OCI-LY1 (cell line): Measurements from ENCODE around the gene AP1B1.
"Not testable (repeated sequence)": the region's sequence is repeated elsewhere in the genome, so short reads cannot be mapped to it uniquely, and the experiment has no call there.

Experiments
- EZH2 ChIP-seq: fragments of 200-600 bp; sonication (generic), shearing (Covaris generic); IDR thresholded peaks from 2 replicates; pipeline ENCODE4 v1.8.0; 2017; ENCODE audit warnings: borderline replicate concordance, mixed run types, mild to moderate bottlenecking, antibody characterized with exemption, low read length, moderate library complexity, mixed read lengths
- TF ChIP-seq, protein P1 (sequence below): fragments of 200-600 bp; sonication (generic), shearing (Covaris generic); IDR thresholded peaks from 2 replicates; pipeline ENCODE4 v1.5.1; 2017; ENCODE audit warnings: mild to moderate bottlenecking, antibody characterized with exemption, low read length, moderate library complexity, mixed read lengths

DNA sequence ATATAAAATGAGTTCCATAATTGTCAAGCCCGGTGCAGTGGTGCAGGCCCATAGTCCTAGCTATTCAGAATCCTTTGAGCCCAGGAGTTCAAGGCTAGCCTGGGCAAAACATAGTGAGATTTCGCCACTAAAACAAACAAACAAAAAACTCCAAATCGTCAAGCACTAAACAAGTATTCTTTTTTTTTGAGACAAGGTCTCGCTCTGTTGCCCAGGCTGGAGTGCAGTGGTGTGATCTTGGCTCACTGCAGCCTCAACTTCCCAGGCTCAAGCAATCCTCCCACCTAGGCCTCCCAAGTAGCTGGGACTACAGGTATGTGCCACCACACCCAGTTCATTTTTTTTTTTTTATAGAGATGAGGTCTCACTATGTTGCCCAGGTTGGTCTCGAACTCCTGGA is 43.5 kb downstream of the AP1B1 start:
- TF ChIP-seq, protein P1, sequence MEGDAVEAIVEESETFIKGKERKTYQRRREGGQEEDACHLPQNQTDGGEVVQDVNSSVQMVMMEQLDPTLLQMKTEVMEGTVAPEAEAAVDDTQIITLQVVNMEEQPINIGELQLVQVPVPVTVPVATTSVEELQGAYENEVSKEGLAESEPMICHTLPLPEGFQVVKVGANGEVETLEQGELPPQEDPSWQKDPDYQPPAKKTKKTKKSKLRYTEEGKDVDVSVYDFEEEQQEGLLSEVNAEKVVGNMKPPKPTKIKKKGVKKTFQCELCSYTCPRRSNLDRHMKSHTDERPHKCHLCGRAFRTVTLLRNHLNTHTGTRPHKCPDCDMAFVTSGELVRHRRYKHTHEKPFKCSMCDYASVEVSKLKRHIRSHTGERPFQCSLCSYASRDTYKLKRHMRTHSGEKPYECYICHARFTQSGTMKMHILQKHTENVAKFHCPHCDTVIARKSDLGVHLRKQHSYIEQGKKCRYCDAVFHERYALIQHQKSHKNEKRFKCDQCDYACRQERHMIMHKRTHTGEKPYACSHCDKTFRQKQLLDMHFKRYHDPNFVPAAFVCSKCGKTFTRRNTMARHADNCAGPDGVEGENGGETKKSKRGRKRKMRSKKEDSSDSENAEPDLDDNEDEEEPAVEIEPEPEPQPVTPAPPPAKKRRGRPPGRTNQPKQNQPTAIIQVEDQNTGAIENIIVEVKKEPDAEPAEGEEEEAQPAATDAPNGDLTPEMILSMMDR: not testable (repeated sequence)
- TF ChIP-seq EZH2: not testable (repeated sequence)
